Lower lobe of right lung (tissue), 2 donors: Measurements from ENCODE around the gene FAM171A1. TPM values are rescaled to one million over a fixed set of nuclear protein-coding genes. Genes with fewer than 3 reads are reported as not detected.

Experiments used
- ATAC-seq, 2 donors: fragments of 200-7000 bp; cut with Tn5 transposase; one replicate each; pipeline ENCODE4 v1.9.1; 2020 to 2022; ENCODE audit warnings: mild to moderate bottlenecking in 2 of 2, moderate library complexity in 2 of 2
- DNase-seq: peaks from one replicate; pipeline ENCODE4 v3.0.0-alpha.2; 2020
- H3K27ac ChIP-seq: fragments of 200-600 bp; one replicate; pipeline ENCODE4 v1.8.0; 2022
- H3K27me3 ChIP-seq: fragments of 200-600 bp; one replicate; pipeline ENCODE4 v1.8.0; 2022; ENCODE audit warnings: low read depth
- H3K36me3 ChIP-seq: fragments of 200-600 bp; one replicate; pipeline ENCODE4 v1.8.0; 2022; ENCODE audit warnings: mild to moderate bottlenecking
- H3K4me1 ChIP-seq: fragments of 200-600 bp; one replicate; pipeline ENCODE4 v1.8.0; 2022
- H3K4me3 ChIP-seq: fragments of 200-600 bp; one replicate; pipeline ENCODE4 v1.8.0; 2022; ENCODE audit warnings: mild to moderate bottlenecking
- H3K9me3 ChIP-seq: fragments of 200-600 bp; one replicate; pipeline ENCODE4 v1.8.0; 2022
- intact Hi-C: fragments of 100-400 bp; cut with DNase I; formaldehyde crosslinking; loops from one replicate; pipeline ENCODE4 v1.11.0; 2022
- total RNA-seq: library from RNA; stranded (reverse); fragmentation: NEBNext Ultra II Directional; extraction: Animal tissue kit (Norgen Biotek cat#: 25700); gene quantifications from one replicate; pipeline ENCODE4 v1.2.1, GENCODE V29; 2021
- TF ChIP-seq, protein P1 (sequence below): fragments of 200-600 bp; IDR thresholded peaks from one replicate; pipeline ENCODE4 v1.8.0; 2022; ENCODE audit warnings: antibody characterized with exemption, mild to moderate bottlenecking
- donor health status: DM: no; HTN: yes; CAD: no; lungs with severe emphysema.

FAM171A1 gene
- total RNA-seq, 1 donor from 2014 or later = 14.0 TPM

DNA sequence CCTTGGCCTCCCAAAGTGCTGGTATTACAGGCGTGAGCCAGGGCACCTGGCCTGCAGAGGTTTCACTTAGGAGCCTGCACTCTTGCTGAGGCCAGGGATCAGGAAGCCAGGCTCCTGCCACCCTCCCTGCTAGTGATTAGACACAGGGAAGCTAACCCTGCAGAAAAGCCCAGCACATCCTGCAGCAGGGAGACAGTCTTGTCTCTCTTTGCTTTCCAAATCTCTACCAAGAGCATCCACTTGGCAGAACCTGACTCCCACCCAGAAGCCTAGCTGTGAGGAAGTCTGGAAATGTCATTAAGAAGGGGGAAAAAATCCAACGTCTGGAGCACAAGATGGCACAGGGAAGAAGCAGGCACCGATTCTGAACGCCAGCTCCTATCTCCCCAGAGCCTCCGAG lies 8.0 kb upstream of the FAM171A1 start:
- Histone ChIP-seq H3K4me3 (no peak overlapping the region), H3K4me1 (no peaks in the 10 kb centered on the region), H3K27ac (no peak overlapping the region), H3K27me3 (no peaks in the 10 kb centered on the region), H3K9me3 (no peaks in the 10 kb centered on the region), H3K36me3 (no peaks in the 10 kb centered on the region)
- TF ChIP-seq, protein P1, sequence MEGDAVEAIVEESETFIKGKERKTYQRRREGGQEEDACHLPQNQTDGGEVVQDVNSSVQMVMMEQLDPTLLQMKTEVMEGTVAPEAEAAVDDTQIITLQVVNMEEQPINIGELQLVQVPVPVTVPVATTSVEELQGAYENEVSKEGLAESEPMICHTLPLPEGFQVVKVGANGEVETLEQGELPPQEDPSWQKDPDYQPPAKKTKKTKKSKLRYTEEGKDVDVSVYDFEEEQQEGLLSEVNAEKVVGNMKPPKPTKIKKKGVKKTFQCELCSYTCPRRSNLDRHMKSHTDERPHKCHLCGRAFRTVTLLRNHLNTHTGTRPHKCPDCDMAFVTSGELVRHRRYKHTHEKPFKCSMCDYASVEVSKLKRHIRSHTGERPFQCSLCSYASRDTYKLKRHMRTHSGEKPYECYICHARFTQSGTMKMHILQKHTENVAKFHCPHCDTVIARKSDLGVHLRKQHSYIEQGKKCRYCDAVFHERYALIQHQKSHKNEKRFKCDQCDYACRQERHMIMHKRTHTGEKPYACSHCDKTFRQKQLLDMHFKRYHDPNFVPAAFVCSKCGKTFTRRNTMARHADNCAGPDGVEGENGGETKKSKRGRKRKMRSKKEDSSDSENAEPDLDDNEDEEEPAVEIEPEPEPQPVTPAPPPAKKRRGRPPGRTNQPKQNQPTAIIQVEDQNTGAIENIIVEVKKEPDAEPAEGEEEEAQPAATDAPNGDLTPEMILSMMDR = no peak
- ATAC-seq (no peak), DNase-seq (no peak)
- intact Hi-C loops = no loop called here

DNA sequence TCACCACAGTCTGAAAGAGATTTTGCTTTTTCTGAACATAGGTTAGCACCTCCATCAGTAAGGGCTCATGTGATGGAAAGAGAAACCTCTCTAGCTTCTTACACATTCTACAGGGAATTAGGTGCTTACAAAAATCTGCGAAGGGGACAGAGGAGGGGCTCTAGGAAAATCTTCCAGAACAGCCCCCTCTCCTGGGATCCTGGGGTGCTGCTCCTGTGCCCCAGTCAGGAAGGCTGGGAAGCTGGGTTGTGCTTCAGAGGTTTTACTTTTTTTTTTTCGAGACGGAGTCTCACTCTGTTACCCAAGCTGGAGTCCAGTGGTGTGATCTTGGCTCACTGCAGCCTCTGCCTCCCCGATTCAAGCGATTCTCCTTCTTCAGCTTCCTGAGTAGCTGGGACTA lies 7.5 kb upstream of the FAM171A1 start:
- Histone ChIP-seq H3K4me3 (no peak overlapping the region), H3K27ac (no peak overlapping the region), H3K27me3 (no peaks in the 10 kb centered on the region), H3K4me1 (no peaks in the 10 kb centered on the region), H3K36me3 (no peaks in the 10 kb centered on the region), H3K9me3 (no peaks in the 10 kb centered on the region)
- intact Hi-C loops = no loop called here
- ATAC-seq (no peak), DNase-seq (no peak)
- TF ChIP-seq, protein P1 = no peak

DNA sequence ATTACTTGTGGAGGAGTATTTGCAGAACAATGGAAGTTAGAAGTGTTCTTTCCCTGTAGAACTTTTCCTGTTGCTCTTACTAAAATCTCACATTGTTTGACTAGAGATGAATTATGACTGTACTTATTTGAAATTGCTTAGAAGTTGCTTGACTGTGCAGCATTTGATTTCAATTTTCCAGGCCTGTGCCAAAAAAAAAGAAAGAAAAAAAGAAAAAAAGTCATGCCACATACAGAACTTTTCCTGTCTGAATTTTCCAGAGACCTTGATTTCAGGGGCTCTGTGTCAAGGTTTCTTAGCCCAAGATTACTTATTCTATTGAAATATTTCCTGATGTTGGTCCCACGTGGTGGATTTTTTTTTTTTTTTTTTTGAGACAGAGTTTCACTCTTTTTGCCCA lies 3.5 kb upstream of the FAM171A1 start:
- intact Hi-C loops = no loop called here
- DNase-seq = no peak
- Histone ChIP-seq H3K4me3 (no peak overlapping the region), H3K9me3 (no peaks in the 10 kb centered on the region), H3K27ac (no peak overlapping the region), H3K36me3 (no peaks in the 10 kb centered on the region), H3K4me1 (no peaks in the 10 kb centered on the region), H3K27me3 (peaks cover 5% of the 10 kb centered on the region)
- ATAC-seq = no peak
- TF ChIP-seq, protein P1 = no peak

DNA sequence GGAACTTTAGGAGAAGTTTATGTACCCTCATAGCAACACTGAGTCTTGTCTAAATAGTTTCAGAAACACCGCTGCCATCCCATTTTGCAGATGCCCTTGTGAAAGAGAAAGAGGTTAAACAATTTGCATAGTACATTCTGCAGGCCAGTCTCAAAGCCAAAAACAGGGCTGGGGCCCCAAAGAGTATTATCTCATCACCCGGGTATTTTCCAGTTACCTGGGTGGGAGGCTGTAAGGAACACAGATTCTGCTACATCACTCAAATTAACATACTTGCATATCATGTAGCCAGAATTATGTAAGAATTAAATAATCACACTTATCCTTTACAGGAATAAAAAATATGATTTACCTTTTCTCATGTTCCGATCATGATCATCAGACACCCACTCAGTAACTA lies 3.1 kb upstream of the FAM171A1 start:
- Histone ChIP-seq H3K4me3 (no peak overlapping the region), H3K36me3 (no peaks in the 10 kb centered on the region), H3K27me3 (peaks cover 5% of the 10 kb centered on the region), H3K4me1 (no peaks in the 10 kb centered on the region), H3K9me3 (no peaks in the 10 kb centered on the region), H3K27ac (no peak overlapping the region)
- intact Hi-C loops = no loop called here
- DNase-seq = no peak
- TF ChIP-seq, protein P1 = no peak
- no peak for ATAC-seq

DNA sequence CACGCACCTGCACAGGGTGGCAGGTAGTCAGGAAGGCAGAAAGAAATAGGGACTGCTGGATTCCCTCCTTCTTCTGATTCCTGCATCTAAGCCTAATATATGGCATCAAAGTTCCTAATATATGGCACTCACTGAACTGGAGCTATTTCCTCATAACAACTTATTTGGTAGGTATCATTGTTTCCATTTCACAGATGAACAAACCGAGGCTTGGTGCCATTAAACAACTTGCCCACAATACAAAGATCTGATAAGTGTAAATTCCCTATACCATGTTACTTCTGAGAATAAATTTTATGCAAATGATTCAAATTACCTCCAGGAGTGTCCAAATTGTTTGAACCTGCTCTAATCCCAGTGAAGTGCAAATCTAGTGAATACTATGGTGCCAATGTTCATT lies 2.1 kb upstream of the FAM171A1 start:
- intact Hi-C loops = no loop called here
- H3K9me3 ChIP-seq = no peaks in the 10 kb centered on the region
- no peak overlapping the region for H3K4me3 ChIP-seq
- no peaks in the 10 kb centered on the region for H3K36me3 ChIP-seq
- no peak overlapping the region for H3K27ac ChIP-seq
- no peaks in the 10 kb centered on the region for H3K4me1 ChIP-seq
- TF ChIP-seq, protein P1 = no peak
- ATAC-seq (no peak), DNase-seq (no peak)
- peaks cover 5% of the 10 kb centered on the region for H3K27me3 ChIP-seq
